ENCODE results near the gene SCAMP4. TPM values are rescaled to one million over a fixed set of nuclear protein-coding genes. Genes with fewer than 3 reads are reported as not detected.

SCAMP4 gene
- total and polyA plus RNA-seq, 2 of the 13 experiments (the other 11 are each of a cell fraction or from before 2014, with no cell fraction given), result 10.7 to 13.7 TPM

DNA sequence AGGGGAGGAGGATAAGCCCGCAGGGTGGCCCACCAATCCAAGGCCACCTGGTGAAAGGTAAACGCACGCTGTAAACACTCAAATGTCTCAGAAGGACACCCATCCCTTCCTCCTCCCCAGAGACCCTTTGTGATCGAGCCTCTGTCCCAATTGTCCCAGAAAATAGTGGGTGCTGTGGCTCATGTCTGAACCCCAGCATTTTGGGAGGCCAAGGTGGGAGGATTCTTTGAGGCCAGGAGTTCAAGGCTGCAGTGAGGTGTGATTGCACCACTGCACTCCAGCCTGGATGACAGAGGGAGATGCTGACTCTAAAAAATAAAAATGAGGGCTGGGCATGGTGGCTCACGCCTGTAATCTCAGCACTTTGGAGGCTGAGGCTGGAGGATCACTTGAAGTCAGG is 16.8 kb upstream of the SCAMP4 start:
- H3K9me3 ChIP-seq (ENCODE audit: low read length), result no peaks in the 10 kb centered on the region
- whole genome bisulfite sequencing (ENCODE audit: low lambda C conversion rate), result 14% methylated on average over 5 of the region's 5 CpGs
- H2AFZ ChIP-seq (ENCODE audit: low read length), result peak overlapping the region; percentile 46
- DNase-seq (ENCODE audit: low spot score) (no peak), FAIRE-seq (no peak), ATAC-seq (no peak; the same call in 2 of the 3 replicates)
- ChIA-PET CTCF (ENCODE audit: low intra/inter-chr PET ratio, low total read pairs) (no interaction called here), POLR2A (interaction anchor here (1.2 kb wide), 1 partner anchor 13 kb away, joined by 4 read pairs; no protein-coding TSS in a partner anchor)
- H3K27ac ChIP-seq (ENCODE audit: extremely low read length, insufficient read depth, low read length), result no peak overlapping the region
- BruUV-seq (replicated peaks), result no TSS peak
- intact Hi-C loops (cut with micrococcal nuclease; ENCODE audit: unreplicated experiment) (no loop called here), in situ Hi-C loops (cut with HindIII; ENCODE audit: extremely low pct_ligation_motif_present, low pct_unique_long_range_greater_than_20kb) (no loop called here)
- no peaks in the 10 kb centered on the region for H3K36me3 ChIP-seq (replicated peaks in 1 of 2; ENCODE audit: control insufficient read depth in 1 of 2, insufficient read depth in 2 of 2, low read length in 2 of 2)
- H3K4me1 ChIP-seq (ENCODE audit: insufficient read depth, low read length), result peaks cover 45% of the 10 kb centered on the region
- H3K79me2 ChIP-seq (ENCODE audit: insufficient read depth, low read length), result peaks cover 17% of the 10 kb centered on the region
- H3K27me3 ChIP-seq (ENCODE audit: control insufficient read depth in 1 of 2, insufficient read depth in 2 of 2, low read length in 2 of 2), result no peaks in the 10 kb centered on the region
- peak overlapping the region; percentile 62 for H3K4me2 ChIP-seq (ENCODE audit: low read depth, low read length)
- H4K20me1 ChIP-seq (ENCODE audit: insufficient read depth, low read length), result peaks cover 12% of the 10 kb centered on the region
- H3K4me3 ChIP-seq (replicated peaks in 1 of 3; ENCODE audit: insufficient read depth in 1 of 3, low read depth in 2 of 3, low read length in 3 of 3), result peak overlapping the region in 1 of 3 experiments; percentile 51; a peak in 1 of 6 replicates
- H3K9ac ChIP-seq (ENCODE audit: insufficient read depth, low read depth, low read length), result peak overlapping the region; percentile 44; the same call in 1 of the 2 replicates
- 0 out of 2 replicates have a peak, but pooled peaks have one; percentile 30 for TF ChIP-seq RARA (CRISPR knock-in tag; IDR thresholded peaks at IDR 0.05)
- TF ChIP-seq, protein P1, sequence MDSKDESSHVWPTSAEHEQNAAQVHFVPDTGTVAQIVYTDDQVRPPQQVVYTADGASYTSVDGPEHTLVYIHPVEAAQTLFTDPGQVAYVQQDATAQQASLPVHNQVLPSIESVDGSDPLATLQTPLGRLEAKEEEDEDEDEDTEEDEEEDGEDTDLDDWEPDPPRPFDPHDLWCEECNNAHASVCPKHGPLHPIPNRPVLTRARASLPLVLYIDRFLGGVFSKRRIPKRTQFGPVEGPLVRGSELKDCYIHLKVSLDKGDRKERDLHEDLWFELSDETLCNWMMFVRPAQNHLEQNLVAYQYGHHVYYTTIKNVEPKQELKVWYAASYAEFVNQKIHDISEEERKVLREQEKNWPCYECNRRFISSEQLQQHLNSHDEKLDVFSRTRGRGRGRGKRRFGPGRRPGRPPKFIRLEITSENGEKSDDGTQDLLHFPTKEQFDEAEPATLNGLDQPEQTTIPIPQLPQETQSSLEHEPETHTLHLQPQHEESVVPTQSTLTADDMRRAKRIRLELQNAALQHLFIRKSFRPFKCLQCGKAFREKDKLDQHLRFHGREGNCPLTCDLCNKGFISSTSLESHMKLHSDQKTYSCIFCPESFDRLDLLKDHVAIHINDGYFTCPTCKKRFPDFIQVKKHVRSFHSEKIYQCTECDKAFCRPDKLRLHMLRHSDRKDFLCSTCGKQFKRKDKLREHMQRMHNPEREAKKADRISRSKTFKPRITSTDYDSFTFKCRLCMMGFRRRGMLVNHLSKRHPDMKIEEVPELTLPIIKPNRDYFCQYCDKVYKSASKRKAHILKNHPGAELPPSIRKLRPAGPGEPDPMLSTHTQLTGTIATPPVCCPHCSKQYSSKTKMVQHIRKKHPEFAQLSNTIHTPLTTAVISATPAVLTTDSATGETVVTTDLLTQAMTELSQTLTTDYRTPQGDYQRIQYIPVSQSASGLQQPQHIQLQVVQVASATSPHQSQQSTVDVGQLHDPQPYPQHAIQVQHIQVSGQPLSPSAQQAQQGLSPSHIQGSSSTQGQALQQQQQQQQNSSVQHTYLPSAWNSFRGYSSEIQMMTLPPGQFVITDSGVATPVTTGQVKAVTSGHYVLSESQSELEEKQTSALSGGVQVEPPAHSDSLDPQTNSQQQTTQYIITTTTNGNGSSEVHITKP (CRISPR knock-in tag; IDR thresholded peaks at IDR 0.05; ENCODE audit: low read depth), result no peak
- no peak for TF ChIP-seq SRSF9 (IDR thresholded peaks at IDR 0.05; ENCODE audit: borderline replicate concordance, insufficient read depth, low read depth, low read length, poor library complexity, severe bottlenecking)
- TF ChIP-seq PHF21A (CRISPR knock-in tag; IDR thresholded peaks at IDR 0.05), result no peak
- peak; percentile 22; the same call in 1 of the 2 replicates for TF ChIP-seq CEBPB (IDR thresholded peaks at IDR 0.05; ENCODE audit: borderline replicate concordance, low read depth, low read length)
- TF ChIP-seq ZNF333 (CRISPR knock-in tag; IDR thresholded peaks at IDR 0.05; ENCODE audit: borderline replicate concordance), result no peak
- TF ChIP-seq PAXIP1 (CRISPR knock-in tag; conservative IDR thresholded peaks at IDR 0.05), result peak; percentile 33; the same call in 1 of the 2 replicates
- no peak for TF ChIP-seq ZNF562 (CRISPR knock-in tag; IDR thresholded peaks at IDR 0.05; ENCODE audit: borderline replicate concordance)
- 0 out of 2 replicates have a peak, but pooled peaks have one; percentile 3 for TF ChIP-seq GATAD2A (CRISPR knock-in tag; IDR thresholded peaks at IDR 0.05)
- TF ChIP-seq GMEB1 (CRISPR knock-in tag; IDR thresholded peaks at IDR 0.05; ENCODE audit: borderline replicate concordance), result peak; percentile 23; the same call in 1 of the 2 replicates
- no peak for TF ChIP-seq SSRP1 (CRISPR knock-in tag; IDR thresholded peaks at IDR 0.05)
- peak; percentile 19; the same call in 1 of the 2 replicates for TF ChIP-seq SALL1 (CRISPR knock-in tag; IDR thresholded peaks at IDR 0.05)
- TF ChIP-seq, protein P2, sequence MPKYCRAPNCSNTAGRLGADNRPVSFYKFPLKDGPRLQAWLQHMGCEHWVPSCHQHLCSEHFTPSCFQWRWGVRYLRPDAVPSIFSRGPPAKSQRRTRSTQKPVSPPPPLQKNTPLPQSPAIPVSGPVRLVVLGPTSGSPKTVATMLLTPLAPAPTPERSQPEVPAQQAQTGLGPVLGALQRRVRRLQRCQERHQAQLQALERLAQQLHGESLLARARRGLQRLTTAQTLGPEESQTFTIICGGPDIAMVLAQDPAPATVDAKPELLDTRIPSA (CRISPR knock-in tag; IDR thresholded peaks at IDR 0.05; ENCODE audit: borderline replicate concordance), result no peak

Data from HepG2 (cell line).